ENCODE measurements around the gene IRAK2. TPM values are rescaled to one million over a fixed set of nuclear protein-coding genes. Genes with fewer than 3 reads are reported as not detected.

IRAK2 gene
- total and polyA plus RNA-seq, 3 donors from 2014 or later, result 2.1 to 3.8 (median 3.7) TPM

DNA sequence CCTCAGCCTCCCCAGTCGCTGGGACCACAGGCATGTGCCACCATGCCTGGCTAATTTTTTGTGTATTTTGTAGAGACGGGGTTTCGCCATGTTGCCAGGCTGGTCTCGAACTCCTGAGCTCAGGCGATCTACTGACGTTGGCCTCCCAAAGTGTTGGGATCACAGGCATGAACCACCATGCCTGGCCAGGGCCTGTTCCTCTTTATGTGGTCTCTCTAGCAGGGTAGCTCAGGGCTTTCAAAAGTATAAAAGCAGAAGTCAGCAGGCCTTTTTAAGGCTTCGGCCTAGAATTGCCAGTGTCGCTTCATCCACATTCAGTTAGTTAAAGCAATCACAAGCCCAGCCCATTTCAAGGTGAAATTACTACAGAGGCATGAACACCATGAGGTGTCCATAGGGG, 15.5 kb upstream of the IRAK2 start:
- 92 to 96% methylated on average over 6 to 8 of the region's 8 CpGs for WGBS, 2 donors
- TF ChIP-seq, protein P1, sequence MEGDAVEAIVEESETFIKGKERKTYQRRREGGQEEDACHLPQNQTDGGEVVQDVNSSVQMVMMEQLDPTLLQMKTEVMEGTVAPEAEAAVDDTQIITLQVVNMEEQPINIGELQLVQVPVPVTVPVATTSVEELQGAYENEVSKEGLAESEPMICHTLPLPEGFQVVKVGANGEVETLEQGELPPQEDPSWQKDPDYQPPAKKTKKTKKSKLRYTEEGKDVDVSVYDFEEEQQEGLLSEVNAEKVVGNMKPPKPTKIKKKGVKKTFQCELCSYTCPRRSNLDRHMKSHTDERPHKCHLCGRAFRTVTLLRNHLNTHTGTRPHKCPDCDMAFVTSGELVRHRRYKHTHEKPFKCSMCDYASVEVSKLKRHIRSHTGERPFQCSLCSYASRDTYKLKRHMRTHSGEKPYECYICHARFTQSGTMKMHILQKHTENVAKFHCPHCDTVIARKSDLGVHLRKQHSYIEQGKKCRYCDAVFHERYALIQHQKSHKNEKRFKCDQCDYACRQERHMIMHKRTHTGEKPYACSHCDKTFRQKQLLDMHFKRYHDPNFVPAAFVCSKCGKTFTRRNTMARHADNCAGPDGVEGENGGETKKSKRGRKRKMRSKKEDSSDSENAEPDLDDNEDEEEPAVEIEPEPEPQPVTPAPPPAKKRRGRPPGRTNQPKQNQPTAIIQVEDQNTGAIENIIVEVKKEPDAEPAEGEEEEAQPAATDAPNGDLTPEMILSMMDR (IDR thresholded peaks at IDR 0.05), result no peak
- TF ChIP-seq POLR2A (IDR thresholded peaks at IDR 0.05), result no peak
- no peak overlapping the region for H3K27ac ChIP-seq

DNA sequence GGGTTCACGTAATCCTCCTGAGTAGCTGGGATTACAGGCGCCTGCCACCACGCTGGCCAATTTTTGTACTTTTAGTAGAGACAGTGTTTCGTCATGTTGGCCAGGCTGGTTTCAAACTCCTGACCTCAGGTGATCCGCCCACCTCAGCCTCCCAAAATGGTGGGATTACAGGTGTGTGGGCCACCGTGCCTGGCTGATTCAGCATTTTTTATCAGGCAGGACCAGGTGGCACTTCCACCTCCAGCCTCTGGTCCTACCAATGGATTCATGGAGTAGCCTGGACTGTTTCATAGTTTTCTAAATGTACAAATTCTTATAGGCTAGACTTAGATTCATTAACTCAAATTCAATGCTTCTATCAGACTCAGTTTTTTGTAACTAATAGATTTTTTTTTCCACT, 13.7 kb upstream of the IRAK2 start:
- intact Hi-C loops (cut with DNase I; ENCODE audit: low total_unique reads), result no loop called here
- Histone ChIP-seq H3K4me1 (no peaks in the 10 kb centered on the region), H3K4me3 (no peak overlapping the region), H3K27me3 (no peaks in the 10 kb centered on the region), H3K27ac (no peak overlapping the region), H3K36me3 (ENCODE audit: low read depth, missing control alignments) (no peaks in the 10 kb centered on the region), H3K9me3 (no peaks in the 10 kb centered on the region)
- DNase-seq, result no peak
- TF ChIP-seq POLR2A (IDR thresholded peaks at IDR 0.05), result no peak
- TF ChIP-seq, protein P1 (IDR thresholded peaks at IDR 0.05), result no peak
- 73 to 84% methylated on average over 6 of the region's 6 CpGs for WGBS, 2 donors

More for the DNA sequence above, 15.5 kb upstream of the IRAK2 start:
- Histone ChIP-seq H3K36me3 (ENCODE audit: low read depth, missing control alignments) (no peaks in the 10 kb centered on the region), H3K4me3 (no peak overlapping the region), H3K4me1 (no peaks in the 10 kb centered on the region), H3K27me3 (no peaks in the 10 kb centered on the region), H3K9me3 (no peaks in the 10 kb centered on the region)
- intact Hi-C loops (cut with DNase I; ENCODE audit: low total_unique reads), result no loop called here
- DNase-seq, result no peak

DNA sequence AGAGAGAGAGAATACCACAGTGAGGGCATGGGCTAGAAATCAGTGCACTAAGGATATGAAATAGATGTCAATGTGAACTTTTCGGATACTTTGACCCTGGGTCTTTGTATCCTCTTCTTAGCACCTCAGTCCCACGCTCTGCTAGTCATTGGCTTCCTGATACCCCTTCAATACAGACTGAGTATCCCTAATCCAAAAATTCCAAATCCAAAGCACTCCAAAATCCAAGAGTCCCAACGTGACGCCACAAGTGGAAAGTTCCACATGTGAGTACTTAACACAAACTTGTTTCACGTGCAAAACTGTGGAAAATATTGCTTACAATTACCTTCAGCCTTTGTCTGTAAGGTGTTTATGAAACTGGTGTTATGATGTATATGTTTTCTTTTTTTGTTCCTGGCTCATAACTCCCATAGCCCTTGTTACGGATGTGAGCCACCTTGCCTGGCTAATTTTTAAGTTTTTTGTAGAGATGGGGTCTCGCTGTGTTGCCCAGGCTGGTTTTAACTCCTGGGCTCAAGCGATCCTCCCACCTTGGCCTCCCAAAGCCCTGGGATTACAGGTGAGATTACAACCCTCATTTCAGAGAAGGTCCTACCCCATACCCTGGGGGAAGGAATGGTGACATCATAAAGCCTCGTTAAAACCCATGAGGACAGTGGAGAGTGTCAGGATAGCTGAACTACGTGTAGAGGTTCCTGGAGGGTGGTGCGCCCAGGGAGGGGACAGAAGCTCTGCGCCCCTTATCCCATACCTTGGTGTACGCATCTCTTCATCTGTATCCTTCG, 10.2 kb upstream of the IRAK2 start:
- H3K27me3 ChIP-seq, result no peaks in the 10 kb centered on the region

DNA sequence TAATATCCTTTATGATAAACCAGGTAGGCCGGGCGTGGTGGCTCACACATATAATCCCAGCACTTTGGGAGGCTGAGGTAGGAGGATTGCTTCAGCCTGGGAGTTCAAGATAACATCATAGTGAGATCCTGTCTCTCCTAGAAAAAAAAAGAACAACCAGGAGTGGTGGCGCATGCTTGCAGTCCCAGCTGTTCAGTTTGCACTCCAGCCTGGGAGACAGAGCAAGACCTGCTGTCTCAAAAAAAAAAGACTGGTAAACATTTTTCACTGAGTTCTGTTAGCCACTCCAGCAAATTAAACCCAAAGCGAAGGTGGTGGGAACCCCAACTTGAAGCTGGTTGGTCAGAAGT, 9.6 kb upstream of the IRAK2 start:
- Histone ChIP-seq H3K4me3 (no peak overlapping the region), H3K4me1 (no peaks in the 10 kb centered on the region), H3K36me3 (ENCODE audit: low read depth, missing control alignments) (no peaks in the 10 kb centered on the region), H3K27ac (no peak overlapping the region), H3K9me3 (no peaks in the 10 kb centered on the region), H3K27me3 (no peaks in the 10 kb centered on the region)
- DNase-seq, result no peak
- TF ChIP-seq, protein P1 (IDR thresholded peaks at IDR 0.05), result no peak
- TF ChIP-seq POLR2A (IDR thresholded peaks at IDR 0.05), result no peak
- intact Hi-C loops (cut with DNase I; ENCODE audit: low total_unique reads), result no loop called here
- WGBS, 2 donors, result 84 to 86% methylated on average over 4 of the region's 4 CpGs

More for the DNA sequence above, 10.2 kb upstream of the IRAK2 start:
- intact Hi-C loops (cut with DNase I; ENCODE audit: low total_unique reads), result no loop called here
- TF ChIP-seq, protein P1 (IDR thresholded peaks at IDR 0.05), result no peak
- TF ChIP-seq POLR2A (IDR thresholded peaks at IDR 0.05), result no peak
- Histone ChIP-seq H3K36me3 (ENCODE audit: low read depth, missing control alignments) (no peaks in the 10 kb centered on the region), H3K4me1 (no peaks in the 10 kb centered on the region), H3K9me3 (no peaks in the 10 kb centered on the region), H3K27ac (no peak overlapping the region), H3K4me3 (no peak overlapping the region)
- no peak for DNase-seq
- 86 to 91% methylated on average over 14 of the region's 14 CpGs for WGBS, 2 donors

DNA sequence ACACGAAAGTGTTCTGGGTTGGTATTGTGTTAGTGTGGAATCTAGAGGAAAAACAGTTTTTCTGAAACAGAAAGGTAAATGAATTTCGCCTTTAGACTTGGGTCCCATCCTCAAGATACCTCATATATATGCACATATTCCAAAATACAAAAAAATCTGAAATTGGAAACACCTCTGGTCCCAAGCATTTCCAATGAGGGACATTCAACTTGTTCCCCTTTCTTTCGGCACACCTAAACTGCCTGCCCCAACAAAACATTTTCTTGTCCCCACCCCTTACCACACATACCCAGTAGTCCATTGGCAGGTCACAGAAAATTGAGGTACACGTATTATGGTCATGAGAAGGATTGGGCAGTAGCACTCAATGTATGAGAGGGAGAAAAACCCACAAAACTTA, 9.1 kb upstream of the IRAK2 start:
- TF ChIP-seq POLR2A (IDR thresholded peaks at IDR 0.05), result no peak
- TF ChIP-seq, protein P1 (IDR thresholded peaks at IDR 0.05), result no peak
- intact Hi-C loops (cut with DNase I; ENCODE audit: low total_unique reads), result no loop called here
- DNase-seq, result no peak
- no peaks in the 10 kb centered on the region for H3K4me1 ChIP-seq
- WGBS, 2 donors, result 96 to 100% methylated on average over 4 of the region's 4 CpGs
- no peak overlapping the region for H3K4me3 ChIP-seq
- H3K27me3 ChIP-seq, result no peaks in the 10 kb centered on the region
- no peaks in the 10 kb centered on the region for H3K36me3 ChIP-seq (ENCODE audit: low read depth, missing control alignments)
- no peaks in the 10 kb centered on the region for H3K9me3 ChIP-seq
- no peak overlapping the region for H3K27ac ChIP-seq
